Activated CD8-positive, alpha-beta T cell treated with anti-CD3 and anti-CD28 coated beads for 36 hours (primary cell): ENCODE results near the gene CRKL. TPM values are rescaled to one million over a fixed set of nuclear protein-coding genes. Genes with fewer than 3 reads are reported as not detected.

Experiments
- ATAC-seq: fragments of 200-7000 bp; cut with Tn5 transposase; one replicate; pipeline ENCODE4 v1.10.0; 2021; ENCODE audit warnings: mild to moderate bottlenecking, moderate library complexity
- CTCF ChIA-PET: fragments of 350-600 bp; sonication (Branson Sonifier 250); formaldehyde crosslinking; loops from one replicate; lab custom pipeline; 2021; ENCODE audit warnings: antibody characterized with exemption; lab: Charles Lee
- POLR2A ChIA-PET: fragments of 350-600 bp; sonication (Branson Sonifier 250); formaldehyde crosslinking; loops from one replicate; lab custom pipeline; 2021; ENCODE audit warnings: antibody characterized with exemption; lab: Charles Lee
- DNase-seq: peaks from one replicate; pipeline ENCODE4 v3.0.0-alpha.2; 2020
- H3K27ac Mint-ChIP-seq: one replicate; pipeline ENCODE4 v1.8.0; 2021; ENCODE audit warnings: mild to moderate bottlenecking, mixed read lengths
- H3K27me3 Mint-ChIP-seq: one replicate; pipeline ENCODE4 v1.8.0; 2021; ENCODE audit warnings: mixed read lengths
- H3K36me3 Mint-ChIP-seq: one replicate; pipeline ENCODE4 v1.8.0; 2021; ENCODE audit warnings: low read depth, mixed read lengths
- H3K4me1 Mint-ChIP-seq: one replicate; pipeline ENCODE4 v1.8.0; 2021; ENCODE audit warnings: low read depth, mixed read lengths
- H3K4me3 Mint-ChIP-seq: one replicate; pipeline ENCODE4 v1.8.0; 2021; ENCODE audit warnings: mild to moderate bottlenecking, moderate library complexity, mixed read lengths
- H3K9me3 Mint-ChIP-seq: one replicate; pipeline ENCODE4 v1.8.0; 2021; ENCODE audit warnings: mixed read lengths
- intact Hi-C: fragments of 100-400 bp; cut with micrococcal nuclease; formaldehyde crosslinking; loops from one replicate; pipeline ENCODE4 v1.10.0; 2022
- total RNA-seq, 2 experiments: library from RNA; stranded (reverse); gene quantifications; one replicate each; pipeline ENCODE4 v1.2.3, GENCODE V29; 2021
- TF ChIP-seq, protein P1 (sequence below): fragments of 200-600 bp; IDR thresholded peaks from one replicate; pipeline ENCODE4 v1.8.0; 2022; ENCODE audit warnings: antibody characterized with exemption, mild to moderate bottlenecking

Gene CRKL
- total RNA-seq, 2 experiments from 2014 or later = 99.1 to 102 TPM

- CTCF ChIA-PET = interaction anchor here (0.9 to 1.2 kb wide), 2 partner anchors 9 to 12 kb away, joined by 3 read pairs; partner anchors contain the start of gene LZTR1
- H3K36me3 Mint-ChIP-seq = no peaks in the 10 kb centered on the region
- H3K27me3 Mint-ChIP-seq = no peaks in the 10 kb centered on the region
- ATAC-seq (no peak), DNase-seq (no peak)
- POLR2A ChIA-PET = no interaction called here
- no peak overlapping the region for H3K4me3 Mint-ChIP-seq
- H3K27ac Mint-ChIP-seq = no peak overlapping the region
- peaks cover 1% of the 10 kb centered on the region for H3K9me3 Mint-ChIP-seq
- H3K4me1 Mint-ChIP-seq = no peaks in the 10 kb centered on the region
- TF ChIP-seq, protein P1, sequence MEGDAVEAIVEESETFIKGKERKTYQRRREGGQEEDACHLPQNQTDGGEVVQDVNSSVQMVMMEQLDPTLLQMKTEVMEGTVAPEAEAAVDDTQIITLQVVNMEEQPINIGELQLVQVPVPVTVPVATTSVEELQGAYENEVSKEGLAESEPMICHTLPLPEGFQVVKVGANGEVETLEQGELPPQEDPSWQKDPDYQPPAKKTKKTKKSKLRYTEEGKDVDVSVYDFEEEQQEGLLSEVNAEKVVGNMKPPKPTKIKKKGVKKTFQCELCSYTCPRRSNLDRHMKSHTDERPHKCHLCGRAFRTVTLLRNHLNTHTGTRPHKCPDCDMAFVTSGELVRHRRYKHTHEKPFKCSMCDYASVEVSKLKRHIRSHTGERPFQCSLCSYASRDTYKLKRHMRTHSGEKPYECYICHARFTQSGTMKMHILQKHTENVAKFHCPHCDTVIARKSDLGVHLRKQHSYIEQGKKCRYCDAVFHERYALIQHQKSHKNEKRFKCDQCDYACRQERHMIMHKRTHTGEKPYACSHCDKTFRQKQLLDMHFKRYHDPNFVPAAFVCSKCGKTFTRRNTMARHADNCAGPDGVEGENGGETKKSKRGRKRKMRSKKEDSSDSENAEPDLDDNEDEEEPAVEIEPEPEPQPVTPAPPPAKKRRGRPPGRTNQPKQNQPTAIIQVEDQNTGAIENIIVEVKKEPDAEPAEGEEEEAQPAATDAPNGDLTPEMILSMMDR = no peak
- intact Hi-C loops = loop anchor here (10.0 kb wide), 1 partner anchor 49 kb away; no protein-coding TSS in a partner anchor
Observed at GRCh38 chr22:20973634-20974286, 56.6 kb downstream of the CRKL start.

GRCh38 chr22:20974336-20974955 is 57.2 kb downstream of the CRKL start:
- H3K9me3 Mint-ChIP-seq = peaks cover 4% of the 10 kb centered on the region
- no peaks in the 10 kb centered on the region for H3K36me3 Mint-ChIP-seq
- ChIA-PET POLR2A (no interaction called here), CTCF (interaction anchor here (0.8 to 1.2 kb wide), 2 partner anchors 13 to 89 kb away, joined by 3 read pairs; no protein-coding TSS in a partner anchor)
- H3K4me3 Mint-ChIP-seq = no peak overlapping the region
- TF ChIP-seq, protein P1 = no peak
- no peak overlapping the region for H3K27ac Mint-ChIP-seq
- H3K27me3 Mint-ChIP-seq = no peaks in the 10 kb centered on the region
- peaks cover 4% of the 10 kb centered on the region for H3K4me1 Mint-ChIP-seq
- DNase-seq (no peak), ATAC-seq (no peak)
- intact Hi-C loops = loop anchor here (10.0 kb wide), 1 partner anchor 50 kb away; no protein-coding TSS in a partner anchor

DNA sequence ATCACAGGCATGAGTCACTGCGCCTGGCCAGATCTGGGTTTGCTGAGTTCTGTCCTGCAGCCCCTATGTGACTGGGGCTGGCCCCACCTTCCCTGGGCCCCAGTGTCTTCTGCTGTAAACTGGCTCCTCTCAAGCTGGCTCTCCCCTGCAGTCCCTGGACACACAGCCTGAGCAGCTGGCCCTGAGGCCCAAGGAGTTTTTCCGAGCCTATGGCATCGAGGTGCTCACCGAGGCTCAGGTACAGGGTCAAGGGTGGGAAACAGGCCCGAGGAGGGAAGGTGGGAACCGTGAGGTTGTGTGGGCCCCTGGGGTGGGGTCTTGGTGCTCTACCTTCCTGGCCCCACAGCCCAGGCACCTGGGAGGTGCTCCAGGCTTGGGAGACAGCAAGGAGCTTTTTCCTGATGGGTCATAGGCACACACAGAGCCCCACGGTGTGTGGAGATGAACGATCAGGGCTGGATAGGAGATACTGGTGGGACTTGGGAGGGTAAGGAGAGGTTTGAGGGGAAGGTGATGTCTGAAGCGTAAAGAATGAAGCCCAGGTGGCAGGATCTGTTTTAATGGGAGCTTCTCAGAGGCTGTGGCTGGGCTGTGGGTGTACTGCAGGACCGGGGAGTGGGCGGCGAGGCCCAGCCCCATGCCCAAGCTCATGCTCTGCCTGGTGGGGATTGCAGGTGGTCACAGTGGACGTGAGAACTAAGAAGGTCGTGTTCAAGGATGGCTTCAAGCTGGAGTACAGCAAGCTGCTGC is 58.5 kb downstream of the CRKL start:
- no peak overlapping the region for H3K4me3 Mint-ChIP-seq
- peaks cover 16% of the 10 kb centered on the region for H3K4me1 Mint-ChIP-seq
- DNase-seq (no peak), ATAC-seq (no peak)
- H3K27ac Mint-ChIP-seq = no peak overlapping the region
- ChIA-PET POLR2A (no interaction called here), CTCF (interaction anchor here (0.8 to 1.3 kb wide), 3 partner anchors 14 to 90 kb away, joined by 3 to 4 read pairs (median 3); no protein-coding TSS in a partner anchor)
- intact Hi-C loops = loop anchor here (10.0 kb wide), 1 partner anchor 51 kb away; no protein-coding TSS in a partner anchor
- no peaks in the 10 kb centered on the region for H3K36me3 Mint-ChIP-seq
- H3K9me3 Mint-ChIP-seq = peaks cover 4% of the 10 kb centered on the region
- no peaks in the 10 kb centered on the region for H3K27me3 Mint-ChIP-seq
- TF ChIP-seq, protein P1 = no peak

GRCh38 chr22:20976291-20976877 is 59.2 kb downstream of the CRKL start:
- Mint-ChIP-seq H3K9me3 (peaks cover 4% of the 10 kb centered on the region), H3K4me3 (no peak overlapping the region), H3K4me1 (peaks cover 22% of the 10 kb centered on the region), H3K27me3 (no peaks in the 10 kb centered on the region), H3K36me3 (no peaks in the 10 kb centered on the region), H3K27ac (no peak overlapping the region)
- ATAC-seq (no peak), DNase-seq (no peak)
- intact Hi-C loops = loop anchor here (10.0 kb wide), 1 partner anchor 52 kb away; no protein-coding TSS in a partner anchor
- POLR2A ChIA-PET = no interaction called here
- CTCF ChIA-PET = interaction anchor here (1.3 kb wide), 1 partner anchor 90 kb away, joined by 4 read pairs; no protein-coding TSS in a partner anchor
- TF ChIP-seq, protein P1 = no peak
